Activated CD4-positive, alpha-beta T cell treated with anti-CD3 and anti-CD28 coated beads, Interleukin-2, amount 50 U/mL, for 16 hours (primary cell): ENCODE data around the gene SP100.
"Not testable (repeated sequence)": the region's sequence is repeated elsewhere in the genome, so short reads cannot be mapped to it uniquely, and the experiment has no call there.

Experiments
- DNase-seq: peaks from one replicate; pipeline ENCODE4 v3.0.0-alpha.2; 2020

SP100 gene

GRCh38 chr2:230422149-230422548 is 6.1 kb downstream of the SP100 start:
- DNase-seq, result no peak

DNA sequence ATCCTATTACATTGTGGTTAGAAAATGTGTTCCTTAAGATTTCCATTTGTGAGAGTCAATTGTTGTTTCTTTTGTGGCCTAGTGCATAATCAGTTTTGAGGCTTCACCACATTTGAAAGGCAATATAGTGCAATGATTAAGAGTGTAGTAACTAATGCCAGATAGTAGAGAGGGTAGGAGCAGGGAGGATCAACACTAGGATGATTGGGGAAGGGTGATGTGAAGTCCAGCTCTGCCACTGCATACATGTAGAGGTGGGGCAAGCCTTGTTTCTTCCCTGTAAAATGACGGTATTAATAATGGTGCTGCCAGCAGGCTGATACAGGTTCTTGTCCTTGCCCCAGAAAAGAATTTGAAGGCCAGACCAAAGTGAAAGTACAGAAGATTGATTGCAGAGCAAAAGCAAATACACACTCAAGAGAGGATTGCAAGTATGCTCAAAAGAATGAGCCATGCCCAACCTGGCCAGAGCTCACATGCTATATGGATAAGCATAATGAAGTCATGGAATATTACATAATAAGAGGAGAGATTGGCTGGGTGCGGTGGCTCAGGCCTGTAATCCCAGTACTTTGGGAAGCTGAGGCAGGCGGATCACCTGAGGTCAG is 8.0 kb downstream of the SP100 start:
- no peak for DNase-seq

- no peak for DNase-seq
These were observed 9.4 kb downstream of the SP100 start for GRCh38 chr2:230425377-230425776.

GRCh38 chr2:230429513-230429912 is 13.5 kb downstream of the SP100 start:
- no peak for DNase-seq

DNA sequence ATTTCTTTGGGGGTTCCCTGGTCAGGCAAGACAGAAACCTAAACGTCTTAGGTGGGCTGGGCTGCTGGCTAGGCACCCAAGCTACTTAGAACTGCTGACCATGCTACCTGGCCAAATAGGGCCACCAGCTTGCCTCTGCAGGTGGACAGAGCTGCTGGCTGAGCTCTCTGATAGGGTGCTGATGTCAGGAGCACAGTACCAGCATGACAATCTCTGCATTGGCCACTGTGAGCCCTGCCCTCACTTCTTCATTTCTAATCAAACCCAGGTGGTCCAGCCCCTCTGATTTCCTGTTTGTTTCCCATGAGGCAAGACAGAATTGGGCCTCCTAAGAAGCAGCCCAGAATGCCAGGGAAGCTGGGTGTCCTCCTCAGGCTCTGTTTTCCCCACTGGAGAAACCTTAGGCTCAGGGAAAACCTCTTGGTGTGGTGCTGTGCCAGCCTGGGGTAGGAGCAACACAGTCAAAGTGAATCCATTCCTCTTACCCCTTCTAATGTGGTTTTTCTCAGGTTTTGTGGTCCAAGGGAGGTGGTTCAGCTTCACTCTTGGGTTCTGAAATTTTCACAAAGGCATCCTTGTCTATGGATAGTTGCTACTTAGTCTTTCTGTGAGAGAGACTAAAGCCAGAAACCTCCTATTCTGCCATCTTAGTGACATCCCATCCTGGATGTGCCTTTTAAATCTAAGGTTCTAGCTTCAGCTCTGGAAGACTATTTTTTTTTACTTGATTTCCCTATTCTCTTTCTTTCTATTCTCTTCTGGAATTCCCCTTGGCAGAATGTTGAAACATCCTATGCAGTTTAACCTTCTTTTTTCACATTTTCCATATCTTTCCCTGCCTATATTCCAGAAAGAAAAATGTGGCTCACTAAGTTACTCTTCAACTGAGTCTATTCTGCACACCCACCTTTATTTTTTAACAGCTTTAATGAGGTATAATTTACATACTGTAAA is 15.2 kb downstream of the SP100 start:
- no peak for DNase-seq

DNA sequence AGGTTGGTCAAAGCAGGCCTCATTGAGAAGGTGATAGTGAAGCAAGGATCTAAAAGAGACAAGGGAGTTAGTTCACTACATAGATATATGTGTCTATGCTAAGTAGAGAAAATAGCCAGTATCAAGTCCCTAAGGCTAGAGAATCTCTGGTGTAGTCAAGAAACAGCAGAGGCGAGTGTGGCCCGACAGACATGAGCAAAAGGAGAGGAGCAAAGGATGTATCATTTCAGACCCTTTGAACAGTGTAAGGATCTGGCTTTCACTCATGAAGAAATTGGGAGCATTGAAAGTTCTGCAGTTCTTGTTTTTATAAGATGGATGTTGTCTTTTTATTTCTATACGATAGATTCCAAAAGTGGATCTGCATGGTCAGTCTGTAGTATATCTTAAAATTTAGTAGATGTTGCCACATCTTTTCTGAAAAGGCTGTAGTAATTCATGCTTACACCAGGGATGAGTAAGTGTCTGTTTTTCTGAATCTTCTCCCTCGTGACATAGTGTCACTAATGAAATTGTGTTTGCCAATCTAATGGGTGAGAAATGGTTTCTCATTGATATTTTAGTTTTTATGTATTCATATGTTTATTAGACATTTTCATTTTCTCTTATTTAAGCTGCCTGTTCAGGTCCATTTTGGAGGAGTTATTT is 18.8 kb downstream of the SP100 start:
- DNase-seq, result no peak

DNA sequence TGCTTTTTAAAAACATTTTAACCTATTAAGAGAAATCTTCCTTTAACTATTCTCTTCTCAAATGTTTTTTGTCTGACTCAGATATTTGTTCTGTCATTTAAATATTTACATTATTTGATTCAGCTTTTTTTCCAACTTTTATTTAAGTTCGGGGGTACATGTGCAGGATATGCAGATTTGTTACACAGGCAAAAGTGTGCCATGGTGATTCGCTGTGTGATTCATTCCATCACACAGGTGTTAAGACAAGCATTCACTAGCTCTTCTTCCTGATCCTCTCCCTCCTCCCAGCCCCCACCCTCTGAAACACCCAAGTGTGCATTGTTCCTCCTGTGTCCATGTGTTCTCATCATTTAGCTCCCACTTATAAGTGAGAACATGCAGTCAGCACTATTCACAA is 19.4 kb downstream of the SP100 start:
- no peak for DNase-seq

- DNase-seq, result not testable (repeated sequence)
These were observed 23.1 kb downstream of the SP100 start for GRCh38 chr2:230439121-230439520.

DNA sequence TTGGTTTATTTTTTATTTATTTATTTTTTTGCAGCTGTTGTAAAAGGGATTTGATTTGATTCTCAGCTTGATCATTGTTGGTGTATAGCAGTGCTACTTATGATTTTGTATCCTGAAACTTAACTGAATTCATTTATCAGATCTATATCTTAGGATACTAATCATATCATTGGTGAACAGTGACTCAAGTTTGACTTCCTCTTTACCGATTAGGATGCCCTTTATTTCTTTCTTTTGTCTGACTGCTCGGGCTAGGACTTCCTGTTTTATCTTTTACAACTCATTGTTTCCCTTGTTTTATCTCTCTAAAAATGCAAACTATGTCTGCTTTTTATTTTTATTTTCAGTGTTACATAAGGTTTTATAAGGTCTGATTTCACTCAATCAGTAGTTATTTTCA is 23.6 kb downstream of the SP100 start:
- peak; percentile 60 for DNase-seq

GRCh38 chr2:230441227-230441897 is 25.4 kb downstream of the SP100 start:
- peak; percentile 80 for DNase-seq

DNA sequence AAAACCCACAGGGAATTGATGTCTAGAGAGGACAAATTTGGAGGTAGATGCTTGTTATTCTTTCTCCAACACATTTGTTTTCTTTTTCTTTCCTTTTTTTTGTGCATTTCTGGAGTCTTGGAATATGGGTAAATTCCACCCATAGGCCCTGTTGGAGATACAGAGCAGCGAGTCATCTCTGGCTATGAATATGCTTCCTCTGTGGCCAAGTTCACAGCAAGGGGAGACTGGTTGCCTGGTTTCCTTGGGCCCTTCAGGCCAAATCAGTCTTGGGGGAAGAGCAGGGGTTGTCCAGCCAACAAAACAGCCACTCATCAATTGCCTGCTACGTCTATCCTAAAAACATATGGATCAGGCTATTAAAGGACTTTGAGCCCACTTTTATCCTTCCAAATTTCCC is 27.5 kb downstream of the SP100 start:
- peak; percentile 57 for DNase-seq

DNA sequence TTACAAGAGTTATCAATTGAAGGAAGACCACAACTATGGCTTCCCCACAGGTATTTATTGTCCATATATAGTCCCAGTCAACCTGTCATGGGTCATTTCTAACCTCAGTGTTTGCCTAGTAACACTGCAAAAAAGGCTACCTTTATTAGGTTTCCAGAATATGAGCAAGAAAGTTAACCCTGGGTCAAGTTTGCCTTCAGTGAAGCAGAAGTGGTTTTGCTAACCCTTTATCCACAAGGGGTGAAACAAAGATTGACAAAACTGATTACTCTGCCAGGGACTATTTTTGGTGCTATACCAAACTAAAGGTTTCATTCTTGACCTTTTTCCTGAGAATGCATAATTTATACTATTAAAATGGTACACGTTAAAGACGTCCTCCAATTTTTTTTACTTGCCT is 28.8 kb downstream of the SP100 start:
- no peak for DNase-seq

GRCh38 chr2:230447036-230447435 is 31.0 kb downstream of the SP100 start:
- no peak for DNase-seq

GRCh38 chr2:230447455-230448451 is 31.8 kb downstream of the SP100 start:
- DNase-seq, result peak; percentile 77

DNA sequence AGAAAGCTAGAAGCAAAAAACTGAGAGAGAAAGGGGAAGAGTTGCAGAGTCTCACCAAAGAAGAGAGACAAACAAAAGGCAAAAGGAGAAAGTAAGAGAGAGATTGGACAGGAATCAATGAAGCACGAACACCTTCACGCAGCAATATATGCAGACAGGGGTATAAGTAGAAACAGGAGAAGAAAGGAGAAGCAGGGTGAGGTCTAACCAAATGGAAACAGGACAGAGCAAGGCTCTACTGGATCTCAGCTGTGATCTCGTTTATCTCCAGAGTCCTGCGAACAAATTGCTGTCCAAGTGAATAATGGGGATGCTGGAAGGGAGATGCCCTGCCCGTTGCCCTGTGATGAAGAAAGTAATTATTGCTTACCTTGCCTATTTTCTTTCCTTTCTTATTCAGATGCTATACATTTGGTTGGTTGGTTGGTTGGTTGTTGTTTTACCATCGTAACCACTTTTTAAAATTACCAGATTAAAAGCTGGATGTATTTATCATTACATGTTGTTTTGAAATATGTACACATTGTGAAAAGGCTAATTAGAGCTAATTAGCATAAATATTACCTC is 34.0 kb downstream of the SP100 start:
- DNase-seq, result no peak

DNA sequence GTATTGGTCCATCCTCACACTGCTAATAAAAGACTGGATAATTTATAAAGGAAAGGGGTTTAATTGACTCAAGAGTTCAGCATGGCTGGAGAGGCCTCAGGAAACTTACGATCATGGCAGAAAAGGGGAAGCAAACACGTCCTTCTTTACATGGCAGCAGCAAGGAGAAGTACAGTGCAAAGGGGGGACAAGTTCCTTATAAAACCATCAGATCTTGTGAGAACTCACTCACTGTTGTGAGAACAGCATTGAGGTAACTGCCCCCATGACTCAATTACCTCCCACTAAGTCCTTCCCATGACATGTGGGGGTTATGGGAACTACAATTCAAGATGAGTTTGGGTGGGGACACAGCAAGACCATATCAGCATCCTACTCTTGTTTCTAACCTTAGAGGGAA is 37.0 kb downstream of the SP100 start:
- DNase-seq, result no peak

DNA sequence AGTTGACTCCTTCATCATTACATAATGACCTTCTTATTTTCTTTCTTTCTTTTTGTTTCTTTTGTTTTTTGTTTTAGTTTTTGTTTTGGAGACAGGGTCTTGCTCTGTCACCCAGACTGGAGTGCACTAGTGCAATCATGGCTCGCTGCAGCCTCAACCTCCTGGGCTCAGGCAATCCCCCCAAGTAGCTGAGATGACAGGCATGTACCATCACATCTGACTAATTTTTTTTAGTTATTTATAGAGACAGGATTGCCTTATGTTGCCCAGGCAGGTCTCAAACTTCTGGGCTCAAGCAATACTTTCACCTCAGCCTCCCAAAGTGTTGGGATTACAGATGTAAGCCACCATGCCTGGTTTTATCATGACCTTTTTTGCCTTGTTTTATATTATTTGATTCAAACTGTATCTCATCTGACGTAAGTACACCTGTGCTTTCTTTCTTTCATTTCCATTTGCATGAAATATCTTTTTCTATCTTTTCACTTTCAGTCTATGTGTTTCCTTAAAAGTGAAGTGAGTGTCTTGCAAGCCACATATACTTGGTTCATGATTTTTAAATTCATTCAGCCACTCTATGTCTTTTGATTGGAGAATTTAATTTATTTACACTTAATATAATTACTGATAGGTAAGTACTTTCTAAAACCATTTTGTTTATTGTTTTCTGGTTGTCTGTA is 39.1 kb downstream of the SP100 start:
- no peak for DNase-seq

- peak; percentile 12 for DNase-seq
These were observed 41.2 kb downstream of the SP100 start for GRCh38 chr2:230457073-230457768.

DNA sequence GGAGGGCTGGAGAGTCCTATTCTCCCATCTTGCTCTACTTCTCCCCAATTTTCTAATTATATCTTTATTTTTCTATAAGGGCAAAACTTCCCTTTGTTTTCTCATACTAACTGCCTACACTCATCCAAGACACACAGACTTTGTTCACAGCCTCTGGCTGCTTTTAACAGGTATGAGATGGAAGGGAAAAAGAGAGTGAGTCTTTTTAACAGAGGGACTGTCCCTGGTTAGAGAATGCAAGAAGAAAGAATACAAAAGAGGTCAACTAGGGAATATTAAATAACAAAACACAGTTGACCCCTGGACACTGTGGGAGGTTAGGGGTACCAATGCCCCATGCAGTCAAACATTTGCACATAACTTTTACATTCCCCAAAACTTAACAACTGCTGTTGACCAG is 41.8 kb downstream of the SP100 start:
- no peak for DNase-seq

- no peak for DNase-seq
These were observed 43.2 kb downstream of the SP100 start for GRCh38 chr2:230459216-230459615.
